DMS 273 (cell line): ENCODE data around the gene IL10RA.
"Not testable (repeated sequence)": the region's sequence is repeated elsewhere in the genome, so short reads cannot be mapped to it uniquely, and the experiment has no call there.

ENCODE experiments used
- DNase-seq: peaks from one replicate; lab custom pipeline; 2025; ENCODE audit not compliant: unreplicated experiment; lab: John Stamatoyannopoulos, UW

The IL10RA gene

DNA sequence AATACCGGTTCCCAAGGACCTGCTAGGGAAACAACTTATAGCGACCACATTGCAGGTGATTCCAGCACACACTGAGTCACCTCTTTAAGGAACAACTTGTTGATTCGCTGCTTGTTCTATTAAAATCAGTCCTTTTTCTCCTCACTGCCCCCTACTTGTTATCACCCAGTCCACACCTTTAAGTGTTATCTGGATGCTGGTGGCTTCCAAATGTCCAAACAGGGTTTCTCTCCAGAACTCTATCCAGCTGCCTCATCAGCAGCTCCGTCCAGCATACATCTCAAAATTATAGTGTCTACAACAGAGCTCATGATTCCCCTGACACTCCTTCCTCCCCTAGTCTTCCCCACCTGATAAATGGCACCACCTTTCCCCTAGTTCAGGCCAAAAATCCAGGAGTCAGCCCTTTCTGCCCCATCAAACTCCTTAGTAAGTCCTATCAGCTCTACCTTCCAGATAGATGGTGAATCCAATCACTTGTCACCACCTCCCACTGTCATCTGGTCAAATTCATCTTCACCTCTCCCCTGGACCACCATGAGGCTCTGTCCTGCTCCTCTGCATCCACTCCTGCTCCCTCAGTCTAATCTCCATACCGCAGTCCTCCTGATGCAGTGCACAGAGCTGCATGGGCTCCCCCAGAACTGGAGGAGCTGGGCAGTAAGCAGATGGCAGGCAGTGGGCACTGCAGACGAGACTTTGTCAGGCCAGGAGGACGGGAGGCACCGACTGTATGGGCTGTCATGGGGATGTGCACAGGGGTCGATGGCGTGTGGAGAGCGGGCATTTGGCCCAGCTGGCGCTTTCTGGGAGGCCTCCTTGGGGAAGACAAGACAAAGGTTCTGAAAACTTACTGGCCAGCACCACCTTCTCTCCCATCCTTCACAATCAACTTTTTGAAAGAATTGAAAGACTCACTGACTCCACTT is 19.3 kb downstream of the IL10RA start:
- DNase-seq: no peak

DNA sequence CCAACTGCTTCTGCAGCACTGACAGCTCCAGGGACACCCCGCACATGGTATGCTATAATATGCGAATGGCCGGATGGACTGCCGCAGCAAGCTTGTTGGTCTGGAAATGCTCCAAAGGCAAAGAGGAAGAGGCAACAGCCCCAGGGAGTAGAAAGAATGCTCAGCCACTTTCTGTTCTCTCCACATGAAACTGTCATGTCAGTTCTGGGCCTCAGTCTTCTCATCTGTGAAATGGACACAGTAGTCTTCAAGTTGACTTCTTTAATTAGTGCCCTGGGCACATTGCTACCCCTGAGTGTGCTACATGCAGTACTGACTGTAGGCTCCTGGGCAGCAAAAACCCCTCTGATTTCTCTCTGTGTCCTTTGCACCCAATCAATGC is 19.9 kb downstream of the IL10RA start:
- DNase-seq: no peak

DNA sequence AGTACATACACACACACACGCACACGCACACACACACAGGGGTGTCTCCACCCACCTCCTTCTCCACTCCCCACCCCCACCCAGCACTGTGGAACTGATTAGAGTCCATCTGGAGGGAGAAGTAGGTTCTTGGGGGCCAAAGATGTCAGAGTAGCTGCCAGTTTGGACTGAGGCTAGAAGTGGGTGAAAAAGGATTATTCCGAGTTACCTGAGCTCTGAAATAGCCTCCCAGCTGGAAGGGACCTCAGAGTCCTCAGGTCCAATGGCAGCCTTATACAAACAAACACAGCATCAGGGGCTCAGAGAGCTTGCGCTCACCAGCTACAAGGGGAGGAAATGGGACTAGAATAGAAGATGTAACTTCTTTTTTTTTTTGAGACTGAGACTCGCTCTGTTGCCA is 20.8 kb downstream of the IL10RA start:
- DNase-seq: no peak

DNA sequence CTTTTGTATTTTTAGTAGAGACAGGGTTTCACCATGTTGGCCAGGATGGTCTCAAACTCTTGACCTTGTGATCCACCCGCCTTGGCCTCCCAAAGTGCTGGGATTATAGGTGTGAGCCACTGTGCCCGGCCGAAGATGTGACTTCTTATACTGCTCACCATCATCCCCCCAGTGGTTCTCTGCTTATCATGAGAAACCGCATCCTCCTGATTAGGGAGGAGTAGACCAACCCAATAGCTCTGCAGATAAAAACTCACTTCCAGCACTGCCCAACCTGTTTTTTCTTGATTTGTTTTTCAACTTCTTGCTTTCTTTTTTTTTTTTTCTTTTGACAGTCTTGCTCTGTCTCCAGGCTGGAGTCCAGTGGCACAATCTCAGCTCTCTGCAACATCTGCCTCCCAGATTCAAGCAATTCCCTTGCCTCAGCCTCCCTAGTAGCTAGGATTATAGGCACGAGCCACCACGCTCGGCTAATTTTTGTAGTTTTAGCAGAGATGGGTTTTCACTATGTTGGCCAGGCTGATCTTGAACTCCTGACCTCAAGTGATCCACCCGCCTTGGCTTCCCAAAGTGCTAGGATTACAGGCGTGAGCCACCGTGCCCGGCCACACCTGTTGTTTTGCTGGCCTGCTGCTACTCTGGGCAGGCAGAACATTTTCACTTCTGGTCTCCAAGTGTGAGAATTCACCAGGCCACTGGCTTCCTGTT is 21.5 kb downstream of the IL10RA start:
- DNase-seq: not testable (repeated sequence)

DNA sequence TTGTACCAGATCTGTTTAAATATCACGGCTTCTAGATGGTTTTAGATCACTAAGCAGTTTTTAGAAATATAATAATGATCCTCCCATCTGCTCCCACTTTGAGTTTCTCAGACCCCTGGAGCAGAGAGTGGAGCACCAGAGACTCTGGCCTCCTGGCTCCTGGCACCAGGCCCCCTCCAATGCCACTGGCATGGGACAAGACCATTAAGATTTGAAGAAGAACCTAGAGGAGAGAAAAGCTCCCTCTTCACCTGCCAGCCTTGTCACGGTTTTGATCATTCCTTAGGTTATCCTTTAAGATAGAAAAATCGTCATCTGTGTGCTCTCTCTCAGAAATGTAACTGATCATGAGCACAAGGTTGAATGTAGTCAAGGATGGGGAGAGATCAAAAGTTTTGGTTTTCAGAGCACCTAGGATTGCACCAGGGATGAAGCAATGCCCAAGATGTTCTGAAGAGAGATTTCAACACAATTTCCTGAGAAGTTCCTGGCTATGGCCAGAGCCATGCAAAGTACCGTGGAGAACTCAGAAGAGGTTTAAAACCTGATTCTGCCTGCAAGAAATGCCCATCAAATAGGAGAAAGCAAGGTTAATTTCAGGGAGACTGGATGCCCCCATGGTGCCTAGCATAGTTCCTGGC is 22.2 kb downstream of the IL10RA start:
- DNase-seq: no peak

DNA sequence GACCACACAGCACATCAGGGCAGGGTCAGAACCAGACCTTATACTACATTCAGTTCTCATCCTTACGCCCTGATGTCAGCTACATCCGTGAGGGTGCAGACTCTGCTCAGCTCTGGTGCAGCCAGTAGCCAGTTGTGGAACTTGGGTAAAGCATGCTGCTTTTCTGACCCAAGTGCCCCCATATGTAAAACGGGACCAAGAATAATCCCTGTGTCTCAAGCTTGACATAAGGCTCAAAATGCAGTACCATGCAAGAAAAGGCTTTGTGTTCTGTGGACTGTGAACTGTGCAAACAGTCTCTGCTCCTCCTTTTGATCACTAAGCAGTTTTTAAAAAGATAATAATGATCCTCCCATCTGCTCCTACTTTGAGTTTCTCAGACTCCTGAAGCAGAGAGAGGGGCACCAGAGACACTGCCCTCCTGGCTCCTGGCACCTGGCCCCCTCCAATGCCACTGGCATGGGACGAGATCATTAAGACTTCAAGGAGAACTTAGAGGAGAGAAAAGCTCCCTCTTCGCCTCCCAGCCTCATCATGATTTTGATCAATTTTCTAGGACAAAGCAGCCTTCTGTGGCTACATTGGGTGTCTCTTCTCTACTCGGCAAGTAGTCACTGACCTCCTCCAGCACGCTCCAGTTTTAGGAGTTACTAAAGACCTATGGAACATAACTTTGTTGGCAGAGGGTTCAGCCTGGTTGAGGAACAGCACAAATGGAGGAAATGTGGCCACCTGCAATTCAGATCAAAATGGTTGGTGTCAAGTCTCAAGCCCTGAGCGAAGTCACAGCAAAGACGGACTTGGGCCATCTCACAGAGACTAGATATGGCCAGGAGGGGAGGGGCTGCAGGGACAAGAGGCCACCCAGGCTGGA is 23.9 kb downstream of the IL10RA start:
- DNase-seq: peak; percentile 2

DNA sequence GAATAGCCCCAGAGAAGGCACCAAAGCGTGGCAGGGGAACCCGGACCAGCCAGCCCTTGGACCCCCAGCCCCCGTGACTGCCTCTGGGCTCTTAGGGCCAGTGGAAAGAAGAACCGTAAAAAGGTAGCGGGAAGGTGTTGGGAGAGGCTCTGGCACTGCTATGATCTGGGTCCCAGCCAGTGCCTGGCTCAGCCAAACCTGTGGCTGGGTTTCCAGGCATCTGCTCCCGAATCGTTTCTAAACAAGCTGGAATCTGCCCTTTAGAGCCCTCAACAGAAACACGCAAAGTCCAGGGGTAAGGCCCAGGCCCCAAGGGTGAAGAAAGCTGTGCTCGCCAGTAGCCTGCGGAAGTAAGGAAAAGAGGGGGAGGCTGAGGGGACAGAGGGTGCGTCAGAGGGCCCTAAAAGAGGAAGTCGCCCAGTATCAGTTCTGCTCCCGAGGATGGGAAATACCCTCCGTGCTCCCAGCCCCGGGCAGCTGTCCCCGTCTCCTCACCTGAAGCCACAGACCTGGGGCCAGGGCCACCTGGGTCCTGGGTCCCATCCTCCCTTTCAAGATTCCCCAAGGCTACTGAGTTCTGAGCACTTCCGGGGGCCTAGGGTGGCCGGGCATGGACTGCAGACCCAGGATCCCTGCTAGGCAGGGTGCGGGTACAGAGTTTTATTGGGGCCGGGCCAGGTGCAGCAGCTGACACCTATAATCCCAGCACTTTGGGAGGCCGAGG is 24.7 kb downstream of the IL10RA start:
- peak; percentile 35 for DNase-seq

DNA sequence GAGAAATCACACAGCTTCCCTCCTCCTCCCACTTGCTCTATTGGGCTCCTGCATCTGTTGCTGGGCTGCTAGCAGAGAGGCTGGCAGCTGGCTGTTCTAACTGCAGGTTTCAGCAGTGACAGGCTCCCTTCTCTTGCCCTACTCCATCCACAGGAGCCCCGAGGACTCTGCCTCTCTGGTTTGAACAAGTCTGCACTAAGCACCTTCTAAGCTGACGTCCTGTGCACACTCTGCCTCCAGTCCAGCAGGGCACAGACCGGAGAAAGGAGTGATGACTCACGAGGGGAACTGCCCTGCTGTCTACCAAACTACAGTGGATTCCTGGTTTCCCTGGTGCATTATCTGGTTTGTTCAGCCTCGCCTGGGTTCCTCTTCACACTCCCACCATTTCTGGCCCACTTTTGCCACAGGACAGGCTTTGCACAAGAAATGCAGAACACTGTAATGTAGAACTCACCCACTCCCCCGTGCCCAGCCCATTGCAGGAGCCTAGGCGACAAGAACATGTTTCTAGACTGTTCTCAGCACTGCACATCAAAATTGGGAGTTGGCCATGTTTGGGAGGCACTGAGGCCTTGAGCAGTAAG is 26.0 kb downstream of the IL10RA start:
- peak; percentile 62 for DNase-seq

DNA sequence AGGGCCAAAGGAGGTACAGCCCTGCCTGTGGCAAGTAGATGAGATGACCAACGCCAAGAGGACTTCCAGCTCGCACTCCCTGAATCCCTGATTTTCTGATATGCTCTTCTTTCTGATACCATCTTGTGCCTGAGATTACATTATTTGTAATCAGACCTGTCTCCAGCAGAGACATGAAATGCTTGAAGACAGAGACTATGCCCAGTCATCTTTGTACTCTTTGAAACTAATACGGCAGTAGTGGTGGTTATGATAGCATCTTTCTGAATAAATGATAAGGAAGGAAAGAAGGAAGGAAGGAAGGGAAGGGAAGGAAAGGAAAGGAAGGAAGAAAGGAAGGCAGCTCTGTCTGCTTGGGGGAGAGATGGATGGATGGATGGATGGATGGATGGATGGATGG is 27.8 kb downstream of the IL10RA start:
- DNase-seq: no peak

DNA sequence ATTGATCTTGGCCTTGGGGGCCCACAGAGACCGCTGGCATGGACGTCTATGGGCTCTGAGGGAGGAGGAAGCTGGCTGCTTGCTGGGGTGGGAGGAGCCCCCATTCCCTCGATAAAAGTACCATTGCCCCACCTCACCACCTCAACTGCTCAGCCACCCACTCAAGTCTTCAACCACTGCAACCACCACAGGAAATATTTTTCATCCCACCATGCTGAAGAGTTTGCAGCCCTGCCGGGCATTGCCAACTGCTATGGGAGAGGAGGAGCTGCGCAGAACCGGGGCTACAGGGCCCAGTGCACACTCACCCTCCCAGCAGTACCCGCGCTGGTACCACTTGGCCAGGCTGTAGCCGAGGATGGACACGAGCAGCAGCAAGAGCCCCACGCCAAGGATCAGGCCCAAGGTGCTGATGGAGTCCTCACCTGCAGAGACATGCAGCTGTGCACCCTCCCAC is 29.2 kb downstream of the IL10RA start:
- DNase-seq: no peak

DNA sequence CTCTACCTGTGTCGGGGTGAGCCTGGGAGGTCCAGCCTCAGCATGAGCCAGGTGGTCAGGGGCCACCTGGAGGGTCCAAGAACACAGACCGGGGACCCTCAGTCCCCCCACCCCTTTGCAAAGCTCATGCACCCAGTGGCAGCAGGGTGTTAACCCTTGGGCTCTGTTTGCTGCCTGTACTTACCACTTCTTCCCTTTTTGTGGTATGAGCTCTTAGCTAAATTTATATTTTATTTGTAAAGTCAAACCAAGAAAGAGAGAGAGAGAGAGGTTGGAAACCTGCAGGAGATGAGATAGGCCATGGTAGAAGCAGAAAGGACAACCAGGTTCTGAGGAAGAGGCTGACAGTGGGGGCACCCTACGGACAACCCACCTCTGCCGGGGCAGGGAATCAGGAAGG is 29.9 kb downstream of the IL10RA start:
- DNase-seq: no peak

DNA sequence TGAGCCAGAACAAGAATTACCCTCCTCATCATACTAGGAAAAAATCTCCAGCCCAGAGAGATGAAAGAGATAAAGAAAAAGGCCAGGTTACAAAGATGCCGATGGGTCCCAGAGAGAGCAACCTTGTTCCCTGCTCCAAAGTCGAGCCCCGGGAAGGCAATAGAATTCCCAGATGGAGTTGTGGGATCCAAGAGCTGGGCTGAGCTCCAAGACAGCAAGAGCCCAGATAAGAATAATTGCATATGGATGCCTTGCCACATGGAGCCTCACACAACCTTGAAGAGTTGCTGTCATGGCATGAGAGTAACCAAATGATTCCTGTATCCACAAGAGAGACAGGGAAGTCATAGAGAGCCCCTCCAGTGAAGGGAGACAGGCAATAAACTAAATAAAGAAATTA is 30.9 kb downstream of the IL10RA start:
- peak; percentile 49 for DNase-seq

DNA sequence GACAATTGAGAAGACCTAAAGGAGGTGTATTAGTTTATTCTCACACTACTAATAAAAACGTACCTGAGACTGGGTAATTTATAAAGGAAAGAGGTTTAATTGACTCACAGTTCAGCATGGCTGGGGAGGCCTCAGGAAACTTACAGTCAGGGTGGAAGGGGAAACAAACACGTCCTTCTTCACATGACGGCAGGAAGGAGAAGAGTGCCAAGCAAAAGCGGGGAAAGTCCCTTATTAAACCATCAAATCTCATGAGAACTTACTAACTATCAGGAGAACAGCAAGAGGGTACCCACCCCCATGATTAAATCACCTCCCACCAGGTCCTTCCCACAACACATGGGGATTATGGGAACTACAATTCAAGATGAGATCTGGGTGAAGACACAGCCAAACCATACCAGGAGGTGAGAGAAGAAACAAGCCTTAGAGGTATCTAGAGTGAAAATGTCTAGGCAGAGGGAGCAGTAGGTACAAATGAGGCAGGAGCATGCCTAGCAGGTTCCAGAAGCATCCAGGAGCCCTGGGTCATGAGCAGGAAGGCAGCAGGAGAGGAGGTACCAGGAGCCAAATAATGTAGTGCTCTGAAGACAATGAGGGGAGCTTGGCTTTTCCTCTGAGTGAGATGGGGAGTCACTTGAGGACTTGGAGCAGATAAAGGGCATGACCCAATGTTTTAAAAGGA is 31.6 kb downstream of the IL10RA start:
- DNase-seq: no peak

DNA sequence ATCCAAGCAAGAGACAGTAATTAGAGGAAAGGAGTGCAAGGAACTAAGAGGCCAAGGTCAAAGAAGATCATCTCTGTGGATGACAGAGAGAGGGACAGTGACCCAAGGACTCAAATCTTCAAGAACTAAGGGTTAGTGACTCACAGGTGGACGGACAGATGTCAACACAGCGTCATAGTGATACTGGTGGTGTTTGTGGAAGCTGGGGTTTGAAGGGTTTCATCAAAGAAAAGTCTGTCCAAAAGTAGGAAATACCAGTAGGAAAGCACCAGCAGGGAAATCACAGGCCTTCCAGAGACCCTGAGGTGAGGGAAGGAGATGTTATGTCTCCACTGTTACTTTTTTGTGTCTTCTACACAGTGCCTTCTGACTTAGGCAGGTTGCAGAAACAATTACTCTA is 32.2 kb downstream of the IL10RA start:
- DNase-seq: no peak

DNA sequence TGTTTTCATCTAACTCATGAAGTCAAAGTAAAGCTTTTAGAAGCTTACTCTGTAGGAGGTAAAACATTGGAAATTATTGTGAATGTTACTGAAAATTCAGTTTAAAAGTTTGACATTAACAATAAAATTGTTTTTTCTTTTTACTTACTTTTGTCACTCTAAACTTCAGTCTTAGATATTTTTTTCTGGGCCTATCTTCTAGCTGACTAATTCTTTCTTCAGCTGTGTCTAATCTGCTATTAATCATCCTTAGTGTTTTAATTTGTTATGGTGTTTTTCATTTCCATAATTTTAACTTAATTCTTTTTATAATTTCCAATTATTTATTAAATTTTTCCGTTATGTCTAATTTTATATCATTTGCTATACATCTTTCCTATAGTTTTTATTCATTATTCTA is 35.0 kb downstream of the IL10RA start:
- DNase-seq: no peak

DNA sequence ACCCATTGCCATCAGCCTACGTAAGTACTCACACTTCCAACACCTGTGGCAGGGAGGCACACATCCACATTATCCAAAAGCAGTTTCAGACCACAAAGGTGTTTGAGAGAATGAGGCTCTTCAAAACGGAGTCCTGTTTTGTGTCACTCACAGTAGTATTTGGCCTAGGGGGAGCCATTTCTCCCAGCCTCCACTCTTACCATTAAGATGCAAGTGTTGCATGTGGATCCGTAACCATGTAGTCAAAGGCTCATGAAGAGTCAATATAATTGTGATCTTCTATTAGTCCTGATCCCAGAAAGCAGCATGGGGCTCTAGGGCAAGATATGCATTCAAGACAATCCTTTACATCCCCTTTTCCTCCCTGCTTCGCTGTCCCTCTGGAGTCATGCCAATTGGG is 41.5 kb downstream of the IL10RA start:
- DNase-seq: no peak

DNA sequence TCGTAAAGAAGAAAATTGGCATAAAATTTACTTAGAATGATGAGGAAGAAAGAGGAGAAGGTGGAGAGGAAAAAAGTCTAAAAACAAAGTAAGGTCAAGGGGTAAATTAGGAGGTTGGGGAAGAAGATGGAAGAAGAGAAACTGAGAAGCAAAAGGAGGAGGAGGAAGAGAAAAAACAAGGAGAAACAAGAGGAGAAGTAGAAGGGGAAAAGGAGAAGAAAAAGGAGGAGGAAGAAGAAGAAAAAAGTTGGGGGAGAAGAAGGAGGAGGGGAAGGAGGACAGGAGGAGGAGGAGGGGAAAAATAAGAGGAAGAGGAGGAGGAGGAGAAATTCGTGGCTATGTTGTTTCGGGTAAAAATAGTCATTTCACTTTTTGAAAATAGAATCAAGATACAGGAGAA is 42.4 kb downstream of the IL10RA start:
- no peak for DNase-seq

DNA sequence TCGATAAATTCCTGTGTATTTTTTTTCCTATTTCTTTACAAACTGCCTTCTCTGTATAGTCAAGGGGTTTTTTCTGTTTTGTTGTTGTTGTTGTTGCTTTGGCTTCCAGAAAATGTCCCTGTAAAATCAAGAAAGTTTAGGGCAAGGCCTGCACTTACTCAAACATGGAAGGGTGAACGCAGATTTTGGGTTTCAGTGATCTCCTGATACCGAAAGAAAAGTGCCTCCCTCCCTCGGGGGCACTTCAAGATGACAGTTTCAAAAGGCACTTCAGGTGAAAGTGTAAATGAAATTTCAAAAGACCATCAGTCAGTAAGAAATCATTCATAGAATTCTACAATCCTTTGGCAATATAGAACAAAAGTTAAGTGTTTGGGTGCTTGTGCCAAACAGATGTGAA is 47.2 kb downstream of the IL10RA start:
- DNase-seq: no peak

DNA sequence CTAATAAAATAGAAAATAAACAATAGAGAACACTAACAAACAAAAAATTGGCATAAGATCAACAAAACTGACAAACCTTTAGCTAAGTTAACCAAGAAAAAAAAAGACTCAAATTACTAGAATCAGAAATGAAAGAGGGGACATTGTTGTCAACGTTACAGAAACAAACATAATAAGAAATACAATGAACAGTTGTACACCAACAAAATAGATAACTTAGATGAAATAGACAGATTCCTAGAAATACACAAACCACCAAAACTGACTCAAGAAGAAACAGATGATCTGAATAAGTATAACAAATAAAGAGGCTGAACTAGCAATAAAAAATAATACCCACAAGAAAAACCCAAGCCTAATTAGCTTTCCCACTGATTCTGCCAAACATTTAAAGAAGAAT is 55.9 kb downstream of the IL10RA start:
- no peak for DNase-seq
